Keratinocyte (primary cell): Measurements from ENCODE around the gene KRCC1.

Source experiments
- EZH2 ChIP-seq: IDR thresholded peaks from one replicate; pipeline ENCODE4 v1.6.1; 2012; ENCODE audit warnings: inconsistent platforms, mild to moderate bottlenecking, low read length, moderate library complexity
- TF ChIP-seq, protein P1 (sequence below), 3 experiments: IDR thresholded peaks in 1 of 3; conservative IDR thresholded peaks in 1 of 3; optimal IDR thresholded peaks in 1 of 3; 2 replicates in 2 of 3; 3 replicates in 1 of 3; pipeline versions ENCODE3 to v1.5.1; 2011; ENCODE audit warnings: low read length in 3 of 3, mild to moderate bottlenecking in 3 of 3, moderate library complexity in 2 of 3, control low read depth in 1 of 3, inconsistent platforms in 1 of 3; ENCODE audit not compliant: insufficient read depth in 2 of 3; ENCODE audit errors: extremely low read depth in 1 of 3

DNA sequence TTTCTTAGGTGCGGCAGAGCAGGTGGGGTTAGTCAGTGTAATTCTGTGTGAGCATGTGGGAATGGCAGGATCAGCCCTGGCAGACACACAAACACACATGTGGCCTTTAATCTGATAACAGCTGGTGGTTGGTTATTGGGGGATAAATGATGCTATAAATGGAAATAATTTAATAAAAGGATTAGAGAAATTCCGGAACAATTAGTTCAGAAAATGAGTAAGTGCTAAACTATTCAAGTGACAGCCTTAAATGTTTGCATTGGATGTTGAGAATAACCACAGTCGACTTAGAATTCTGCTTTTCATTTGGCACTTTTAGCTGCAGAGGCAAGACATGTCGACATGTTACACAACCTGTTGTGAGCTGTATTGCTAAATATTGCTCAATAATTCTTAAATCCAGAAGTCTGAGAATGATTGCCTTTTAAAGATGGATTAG is 19.3 kb upstream of the KRCC1 start:
- TF ChIP-seq, protein P1, sequence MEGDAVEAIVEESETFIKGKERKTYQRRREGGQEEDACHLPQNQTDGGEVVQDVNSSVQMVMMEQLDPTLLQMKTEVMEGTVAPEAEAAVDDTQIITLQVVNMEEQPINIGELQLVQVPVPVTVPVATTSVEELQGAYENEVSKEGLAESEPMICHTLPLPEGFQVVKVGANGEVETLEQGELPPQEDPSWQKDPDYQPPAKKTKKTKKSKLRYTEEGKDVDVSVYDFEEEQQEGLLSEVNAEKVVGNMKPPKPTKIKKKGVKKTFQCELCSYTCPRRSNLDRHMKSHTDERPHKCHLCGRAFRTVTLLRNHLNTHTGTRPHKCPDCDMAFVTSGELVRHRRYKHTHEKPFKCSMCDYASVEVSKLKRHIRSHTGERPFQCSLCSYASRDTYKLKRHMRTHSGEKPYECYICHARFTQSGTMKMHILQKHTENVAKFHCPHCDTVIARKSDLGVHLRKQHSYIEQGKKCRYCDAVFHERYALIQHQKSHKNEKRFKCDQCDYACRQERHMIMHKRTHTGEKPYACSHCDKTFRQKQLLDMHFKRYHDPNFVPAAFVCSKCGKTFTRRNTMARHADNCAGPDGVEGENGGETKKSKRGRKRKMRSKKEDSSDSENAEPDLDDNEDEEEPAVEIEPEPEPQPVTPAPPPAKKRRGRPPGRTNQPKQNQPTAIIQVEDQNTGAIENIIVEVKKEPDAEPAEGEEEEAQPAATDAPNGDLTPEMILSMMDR (optimal IDR thresholded peaks at IDR 0.05 in 1 of 3, IDR thresholded peaks at IDR 0.05 in 1 of 3, conservative IDR thresholded peaks at IDR 0.05 in 1 of 3; ENCODE audit: extremely low read depth in 1 of 3, insufficient read depth in 2 of 3, low read length in 3 of 3): no peak
- no peak for TF ChIP-seq EZH2
